HepG2 (cell line): ENCODE measurements around the gene FAM234B. TPM values are rescaled to one million over a fixed set of nuclear protein-coding genes. Genes with fewer than 3 reads are reported as not detected.

Experiments
- ATAC-seq: fragments of 200-7000 bp; cut with Tn5 transposase; 3 replicates; pipeline ENCODE4 v1.9.1; 2020; ENCODE audit warnings: mild to moderate bottlenecking, moderate library complexity
- BruUV-seq: library from RNA; stranded (reverse); fragments of 400-500 nt; replicated peaks from 2 replicates; lab custom pipeline; 2021; lab: Mats Ljungman, UMichigan
- CTCF ChIA-PET: fragments of 300-600 bp; formaldehyde crosslinking; extraction: SDS; loops from one replicate; lab custom pipeline; 2021; ENCODE audit warnings: low total read pairs, inconsistent platforms, low intra/inter-chr PET ratio; lab: Yijun Ruan, JAX
- POLR2A ChIA-PET: fragments of 350-600 bp; sonication (Branson Sonifier 250); formaldehyde crosslinking; loops from one replicate; lab custom pipeline; 2020; ENCODE audit warnings: antibody characterized with exemption, inconsistent platforms; lab: Yijun Ruan, JAX
- DNase-seq: peaks from one replicate; pipeline ENCODE4 v3.0.0-alpha.2; 2015; ENCODE audit warnings: low spot score
- FAIRE-seq: peaks from 3 replicates; lab custom pipeline; 2011; peaks lifted over from hg19 to GRCh38; lab: Jason Lieb, UNC
- H2AFZ ChIP-seq: one replicate; pipeline ENCODE4 v1.6.1; 2011; ENCODE audit warnings: low read length, inconsistent platforms
- H3K27ac ChIP-seq: fragments of 300-600 bp; 3 replicates; pipeline ENCODE4 v1.8.0; 2011; ENCODE audit warnings: mixed run types, mild to moderate bottlenecking, mixed read lengths, low read length, inconsistent platforms; ENCODE audit not compliant: insufficient read depth; ENCODE audit errors: extremely low read length
- H3K27me3 ChIP-seq, 2 experiments: fragments of 200-600 bp in 1 of 2; 2 replicates in 1 of 2; 3 replicates in 1 of 2; pipeline versions ENCODE4 v1.6.0 to v1.8.0; 2011; ENCODE audit warnings: low read length in 2 of 2, mild to moderate bottlenecking in 2 of 2, moderate library complexity in 2 of 2, inconsistent platforms in 1 of 2; ENCODE audit not compliant: insufficient read depth in 2 of 2, control insufficient read depth in 1 of 2
- H3K36me3 ChIP-seq, 2 experiments: fragments of 200-600 bp in 1 of 2; replicated peaks in 1 of 2; 2 replicates in 1 of 2; 3 replicates in 1 of 2; pipeline versions ENCODE4 v1.5.1 to v1.8.0; 2011; ENCODE audit warnings: low read length in 2 of 2, inconsistent platforms in 1 of 2; ENCODE audit not compliant: insufficient read depth in 2 of 2, control insufficient read depth in 1 of 2
- H3K4me1 ChIP-seq: 2 replicates; pipeline ENCODE4 v1.5.1; 2012; ENCODE audit warnings: low read length, inconsistent platforms; ENCODE audit not compliant: insufficient read depth
- H3K4me2 ChIP-seq: 2 replicates; pipeline ENCODE4 v1.6.0; 2011; ENCODE audit warnings: low read depth, low read length, inconsistent platforms
- H3K4me3 ChIP-seq, 3 experiments: fragments of 200-600 bp in 1 of 3; sonication (generic), shearing (Covaris generic) in 1 of 3; replicated peaks in 1 of 3; 2 replicates each; pipeline ENCODE4 v1.5.1; 2011 to 2016; ENCODE audit warnings: low read length in 3 of 3, inconsistent platforms in 2 of 3, low read depth in 2 of 3, mild to moderate bottlenecking in 2 of 3, control low read depth in 1 of 3, mixed read lengths in 1 of 3; ENCODE audit not compliant: insufficient read depth in 1 of 3
- H3K79me2 ChIP-seq: one replicate; pipeline ENCODE4 v1.6.1; 2011; ENCODE audit warnings: low read length, inconsistent platforms; ENCODE audit not compliant: insufficient read depth
- H3K9ac ChIP-seq: 2 replicates; pipeline ENCODE4 v1.6.0; 2011; ENCODE audit warnings: mild to moderate bottlenecking, low read depth, low read length, inconsistent platforms; ENCODE audit not compliant: insufficient read depth
- H3K9me3 ChIP-seq: 2 replicates; pipeline ENCODE4 v1.5.1; 2012; ENCODE audit warnings: mild to moderate bottlenecking, low read length
- H4K20me1 ChIP-seq: 2 replicates; pipeline ENCODE4 v1.6.0; 2011; ENCODE audit warnings: inconsistent platforms, mild to moderate bottlenecking, low read length, moderate library complexity; ENCODE audit not compliant: insufficient read depth
- AGO1 ChIP-seq: fragments of 200-400 bp; formaldehyde crosslinking; IDR thresholded peaks from 2 replicates; pipeline ENCODE4 v1.6.1; 2017; ENCODE audit warnings: mild to moderate bottlenecking, low read depth, low read length, moderate library complexity; ENCODE audit not compliant: poor library complexity, severe bottlenecking
- ASH2L ChIP-seq: fragments of 300-600, 200-600 bp; sonication (generic); IDR thresholded peaks from 2 replicates; pipeline ENCODE4 v1.7.0; 2017; ENCODE audit warnings: low read depth, mild to moderate bottlenecking, moderate library complexity, mixed read lengths, low read length; ENCODE audit not compliant: insufficient read length
- GATAD1 ChIP-seq: IDR thresholded peaks from 2 replicates; pipeline ENCODE4 v1.6.1; 2016; ENCODE audit warnings: missing genetic modification reagents, missing compliant biosample characterization
- GZF1 ChIP-seq: sonication (generic); formaldehyde crosslinking; IDR thresholded peaks from 2 replicates; pipeline ENCODE4 v1.5.1; 2020; ENCODE audit warnings: mild to moderate bottlenecking, missing genetic modification reagents
- KAT7 ChIP-seq: IDR thresholded peaks from 2 replicates; pipeline ENCODE4 v1.6.1; 2018; ENCODE audit warnings: borderline replicate concordance, missing compliant biosample characterization
- KDM5B ChIP-seq: sonication (generic); formaldehyde crosslinking; IDR thresholded peaks from 2 replicates; pipeline ENCODE4 v1.4.0; 2020; ENCODE audit warnings: missing genetic modification reagents, mild to moderate bottlenecking, borderline replicate concordance
- KLF15 ChIP-seq: sonication (generic); formaldehyde crosslinking; IDR thresholded peaks from 2 replicates; pipeline ENCODE4 v1.8.1; 2023; ENCODE audit warnings: borderline replicate concordance, mild to moderate bottlenecking, inconsistent platforms, missing genetic modification reagents, mixed read lengths
- MYC ChIP-seq: sonication (generic); formaldehyde crosslinking; IDR thresholded peaks from 2 replicates; pipeline ENCODE4 v1.9.0; 2021; ENCODE audit warnings: missing genetic modification reagents, borderline replicate concordance
- NBN ChIP-seq: fragments of 450-650 bp; conservative IDR thresholded peaks from 2 replicates; pipeline ENCODE4 v1.6.1; 2017
- PRDM4 ChIP-seq: sonication (generic); formaldehyde crosslinking; IDR thresholded peaks from 2 replicates; pipeline ENCODE4 v1.9.0; 2021; ENCODE audit warnings: missing genetic modification reagents, borderline replicate concordance
- SALL1 ChIP-seq: sonication (generic); formaldehyde crosslinking; IDR thresholded peaks from 2 replicates; pipeline ENCODE4 v1.8.0; 2022; ENCODE audit warnings: mild to moderate bottlenecking, missing genetic modification reagents
- ZNF350 ChIP-seq: sonication (generic); formaldehyde crosslinking; IDR thresholded peaks from 2 replicates; pipeline ENCODE4 v1.4.0; 2020; ENCODE audit warnings: mild to moderate bottlenecking, low read depth, missing genetic modification reagents, borderline replicate concordance
- ZNF546 ChIP-seq: sonication (generic); formaldehyde crosslinking; conservative IDR thresholded peaks from 2 replicates; pipeline ENCODE4 v1.8.1; 2023; ENCODE audit warnings: mild to moderate bottlenecking, missing genetic modification reagents
- ZNF772 ChIP-seq: sonication (generic); formaldehyde crosslinking; IDR thresholded peaks from 2 replicates; pipeline ENCODE4 v1.5.0; 2020; ENCODE audit warnings: mild to moderate bottlenecking, missing genetic modification reagents
- ZSCAN25 ChIP-seq: sonication (generic); formaldehyde crosslinking; IDR thresholded peaks from 2 replicates; pipeline ENCODE4 v1.8.0; 2022; ENCODE audit warnings: mild to moderate bottlenecking, missing genetic modification reagents
- ZSCAN5A ChIP-seq: sonication (generic); formaldehyde crosslinking; IDR thresholded peaks from 2 replicates; pipeline ENCODE4 v1.8.0; 2022; ENCODE audit warnings: mild to moderate bottlenecking, missing genetic modification reagents, borderline replicate concordance
- WGBS: methylation state at CpG from one replicate; pipeline ENCODE4 v1.1.6; 2017; ENCODE audit warnings: low lambda C conversion rate; 5-methylcytosine and 5-hydroxymethylcytosine counted together
- in situ Hi-C: cut with HindIII; loops from 2 replicates; pipeline ENCODE4 v1.10.0; 2017; ENCODE audit warnings: low pct_unique_long_range_greater_than_20kb; ENCODE audit not compliant: extremely low pct_ligation_motif_present
- intact Hi-C: fragments of 100-400 bp; cut with micrococcal nuclease; formaldehyde crosslinking; loops from one replicate; pipeline ENCODE4 v1.10.0; 2022; ENCODE audit not compliant: unreplicated experiment
- polyA plus RNA-seq, 8 experiments: library from polyadenylated mRNA; depleted of rRNA in 3 of 8; stranded (reverse) in 7 of 8; unstranded in 1 of 8; fragments of >200 nt; fragmentation: Illumina TruSeq in 4 of 8; extraction: Trizol in 4 of 8; gene quantifications; 2 replicates each; pipeline versions ENCODE4 v1.2.1 to v1.2.3, GENCODE V29; 2011 to 2016; ENCODE audit warnings: low read depth in 4 of 8, missing spikeins in 1 of 8, mixed read lengths in 1 of 8; ENCODE audit not compliant: insufficient read depth in 1 of 8
- total RNA-seq, 5 experiments: library from RNA; depleted of rRNA; stranded (reverse); fragments of >200 nt; fragmentation: Illumina TruSeq; extraction: Trizol; gene quantifications; 2 replicates each; pipeline ENCODE4 v1.2.3, GENCODE V29; 2016; ENCODE audit warnings: low read depth in 1 of 5

The FAM234B gene
- total and polyA plus RNA-seq, 2 of the 13 experiments (the other 11 are each of a cell fraction or from before 2014, with no cell fraction given): 7.8 to 13.8 TPM

GRCh38 chr12:13045816-13046215, 1.6 kb downstream of the FAM234B start:
- FAIRE-seq (no peak), ATAC-seq (no peak), DNase-seq (no peak)
- in situ Hi-C loops (no loop called here), intact Hi-C loops (no loop called here)
- Histone ChIP-seq H3K27ac (no peak overlapping the region), H3K4me3 (no peak overlapping the region), H3K9ac (no peak overlapping the region), H3K36me3 (no peaks in the 10 kb centered on the region), H3K4me1 (peaks cover 36% of the 10 kb centered on the region), H3K4me2 (no peak overlapping the region), H3K27me3 (peaks cover 2 to 14% of the 10 kb centered on the region in 2 experiments; a peak in 3 of 5 replicates), H4K20me1 (no peaks in the 10 kb centered on the region), H3K9me3 (no peaks in the 10 kb centered on the region), H2AFZ (no peak overlapping the region), H3K79me2 (no peaks in the 10 kb centered on the region)
- POLR2A ChIA-PET: no interaction called here
- TF ChIP-seq GATAD1 (CRISPR knock-in tag) (no peak), NBN (no peak)
- 88% methylated on average over 8 of the region's 8 CpGs for WGBS
- no TSS peak for BruUV-seq
- CTCF ChIA-PET: no interaction called here

- FAIRE-seq: no peak
- DNase-seq: no peak
- ATAC-seq: no peak
- WGBS: 88% methylated on average over 1 of the region's 1 CpG
- H3K79me2 ChIP-seq: no peaks in the 10 kb centered on the region
- H3K4me3 ChIP-seq: no peak overlapping the region
- in situ Hi-C loops: no loop called here
- peaks cover 2 to 10% of the 10 kb centered on the region in 2 experiments; a peak in 2 of 5 replicates for H3K27me3 ChIP-seq
- H4K20me1 ChIP-seq: no peaks in the 10 kb centered on the region
- no peak overlapping the region for H3K4me2 ChIP-seq
- no peak overlapping the region for H3K9ac ChIP-seq
- ChIA-PET CTCF (no interaction called here), POLR2A (no interaction called here)
- H2AFZ ChIP-seq: no peak overlapping the region
- no peaks in the 10 kb centered on the region for H3K9me3 ChIP-seq
- peaks cover 38% of the 10 kb centered on the region for H3K4me1 ChIP-seq
- intact Hi-C loops: no loop called here
- no TSS peak for BruUV-seq
- no peaks in the 10 kb centered on the region for H3K36me3 ChIP-seq
- no peak overlapping the region for H3K27ac ChIP-seq
- no peak for TF ChIP-seq ASH2L
- no peak for TF ChIP-seq SALL1 (CRISPR knock-in tag)
- no peak for TF ChIP-seq GZF1 (CRISPR knock-in tag)
- no peak for TF ChIP-seq ZSCAN25 (CRISPR knock-in tag)
- no peak for TF ChIP-seq PRDM4
- no peak for TF ChIP-seq KAT7 (CRISPR knock-in tag)
- no peak for TF ChIP-seq KDM5B (CRISPR knock-in tag)
- no peak for TF ChIP-seq KLF15 (CRISPR knock-in tag)
- no peak for TF ChIP-seq AGO1
- TF ChIP-seq ZNF772: no peak
- TF ChIP-seq ZNF350 (CRISPR knock-in tag): no peak
- no peak for TF ChIP-seq ZSCAN5A
- TF ChIP-seq MYC (CRISPR knock-in tag): no peak
- TF ChIP-seq ZNF546 (CRISPR knock-in tag): no peak
Observed at GRCh38 chr12:13046964-13047363, 2.8 kb downstream of the FAM234B start.
